ENCODE data around the gene CLDN16. TPM values are rescaled to one million over a fixed set of nuclear protein-coding genes. Genes with fewer than 3 reads are reported as not detected.

CLDN16 gene, protein sequence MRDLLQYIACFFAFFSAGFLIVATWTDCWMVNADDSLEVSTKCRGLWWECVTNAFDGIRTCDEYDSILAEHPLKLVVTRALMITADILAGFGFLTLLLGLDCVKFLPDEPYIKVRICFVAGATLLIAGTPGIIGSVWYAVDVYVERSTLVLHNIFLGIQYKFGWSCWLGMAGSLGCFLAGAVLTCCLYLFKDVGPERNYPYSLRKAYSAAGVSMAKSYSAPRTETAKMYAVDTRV
- total RNA-seq (not detected), polyA plus RNA-seq (not detected)
- long read RNA-seq, donor 1, result 0 reads
- long read RNA-seq, donor 2, result 0 reads

DNA sequence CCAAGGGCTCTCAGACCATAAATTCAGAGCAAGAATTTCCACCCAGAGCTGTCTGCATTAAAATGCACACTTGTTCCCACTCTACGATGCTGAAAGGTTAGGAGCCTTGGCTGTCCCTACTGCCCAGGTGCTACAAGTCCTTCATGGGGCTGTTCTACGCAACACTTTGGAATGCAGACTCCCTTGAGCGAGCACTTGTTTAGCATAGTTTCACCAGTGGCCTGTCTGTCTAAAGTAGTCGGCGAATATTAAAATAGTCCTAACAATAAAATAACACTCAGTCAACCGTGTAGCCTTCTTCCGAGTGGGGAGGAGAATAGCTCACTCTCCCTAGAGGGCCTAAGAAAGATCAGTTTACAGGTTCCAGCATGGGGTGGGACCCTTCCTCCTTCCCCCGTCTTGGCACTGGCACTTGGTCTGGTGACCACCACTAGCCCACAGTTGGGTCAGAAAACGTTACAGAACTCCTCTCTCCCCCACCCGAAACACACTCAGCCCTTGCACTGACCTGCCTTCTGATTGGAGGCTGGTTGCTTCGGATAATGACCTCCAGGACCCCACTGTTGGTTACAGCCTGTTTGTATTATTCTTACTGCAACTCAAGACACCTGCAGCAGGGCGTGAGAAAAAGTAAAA lies at the start of gene CLDN16:
CLDN16 (plus strand) TSS at position 586 of the 636 bp plus-strand sequence. CDS start 167 bp downstream, outside the sequence.
- intact Hi-C loops (cut with DNase I), result no loop called here
- WGBS, 3 donors, result 73 to 80% (median 75%) methylated on average over 12 of the region's 12 CpGs
- no peaks in the 10 kb centered on the region for H3K4me1 ChIP-seq
- no peaks in the 10 kb centered on the region for H3K9me3 ChIP-seq
- TF ChIP-seq, protein P1, sequence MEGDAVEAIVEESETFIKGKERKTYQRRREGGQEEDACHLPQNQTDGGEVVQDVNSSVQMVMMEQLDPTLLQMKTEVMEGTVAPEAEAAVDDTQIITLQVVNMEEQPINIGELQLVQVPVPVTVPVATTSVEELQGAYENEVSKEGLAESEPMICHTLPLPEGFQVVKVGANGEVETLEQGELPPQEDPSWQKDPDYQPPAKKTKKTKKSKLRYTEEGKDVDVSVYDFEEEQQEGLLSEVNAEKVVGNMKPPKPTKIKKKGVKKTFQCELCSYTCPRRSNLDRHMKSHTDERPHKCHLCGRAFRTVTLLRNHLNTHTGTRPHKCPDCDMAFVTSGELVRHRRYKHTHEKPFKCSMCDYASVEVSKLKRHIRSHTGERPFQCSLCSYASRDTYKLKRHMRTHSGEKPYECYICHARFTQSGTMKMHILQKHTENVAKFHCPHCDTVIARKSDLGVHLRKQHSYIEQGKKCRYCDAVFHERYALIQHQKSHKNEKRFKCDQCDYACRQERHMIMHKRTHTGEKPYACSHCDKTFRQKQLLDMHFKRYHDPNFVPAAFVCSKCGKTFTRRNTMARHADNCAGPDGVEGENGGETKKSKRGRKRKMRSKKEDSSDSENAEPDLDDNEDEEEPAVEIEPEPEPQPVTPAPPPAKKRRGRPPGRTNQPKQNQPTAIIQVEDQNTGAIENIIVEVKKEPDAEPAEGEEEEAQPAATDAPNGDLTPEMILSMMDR (IDR thresholded peaks at IDR 0.05), result no peak
- H3K27me3 ChIP-seq (ENCODE audit: insufficient read depth in 3 of 3, low read length in 2 of 3), result no peaks in the 10 kb centered on the region
- no peak within 1 kb of the TSS for H3K27ac ChIP-seq
- H3K36me3 ChIP-seq (ENCODE audit: insufficient read depth in 1 of 2, low read depth in 1 of 2), result no peaks in the 10 kb centered on the region
- ATAC-seq (no peak), DNase-seq (no peak)
- no peak within 1 kb of the TSS for H3K4me3 ChIP-seq

DNA sequence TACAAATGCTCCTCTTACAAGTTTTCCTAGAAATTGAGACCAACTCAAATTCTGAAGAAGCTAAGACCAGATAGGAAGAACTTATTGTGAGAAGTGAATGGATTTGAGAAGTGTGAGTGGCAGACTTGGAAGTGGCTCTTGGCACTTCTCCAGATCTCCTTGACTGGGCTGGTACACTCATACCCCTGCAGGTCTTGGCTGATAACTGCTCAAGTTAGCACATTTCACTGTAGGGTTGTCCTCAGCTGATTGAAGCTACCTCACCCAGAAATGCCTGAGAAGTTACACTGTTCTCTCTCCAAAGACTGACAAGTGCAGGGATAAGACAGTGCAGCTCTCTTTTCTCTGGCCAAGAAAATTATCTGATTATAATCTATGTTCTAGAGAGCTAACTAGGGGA lies 49.2 kb upstream of the CLDN16 start:
- Histone ChIP-seq H3K27ac (no peak overlapping the region), H3K36me3 (ENCODE audit: insufficient read depth in 1 of 2, low read depth in 1 of 2) (no peaks in the 10 kb centered on the region), H3K27me3 (ENCODE audit: insufficient read depth in 3 of 3, low read length in 2 of 3) (no peaks in the 10 kb centered on the region), H3K9me3 (no peaks in the 10 kb centered on the region), H3K4me1 (no peaks in the 10 kb centered on the region), H3K4me3 (no peak overlapping the region)
- TF ChIP-seq, protein P1 (IDR thresholded peaks at IDR 0.05), result no peak
- no peak for ATAC-seq
- intact Hi-C loops (cut with DNase I), result no loop called here
- no peak for DNase-seq

DNA sequence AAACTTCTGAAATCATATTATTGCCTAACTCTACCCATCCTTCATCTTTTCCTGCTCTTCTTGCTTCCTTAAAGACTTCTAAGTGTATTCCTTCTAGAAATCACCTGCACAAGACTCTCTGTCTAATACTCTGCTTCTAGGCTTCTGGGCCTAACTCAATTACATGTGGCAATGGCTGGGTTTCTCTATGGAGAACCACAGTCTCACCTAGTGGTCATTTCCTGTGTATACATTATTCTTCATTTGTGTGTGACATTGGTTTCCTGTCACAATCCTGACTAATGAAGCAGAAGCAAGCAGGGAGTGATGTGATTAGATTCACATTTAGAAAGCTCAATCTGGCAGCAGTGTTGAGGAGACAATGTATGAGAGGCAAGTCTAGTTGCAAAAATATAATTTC lies 48.8 kb upstream of the CLDN16 start:
- H3K4me1 ChIP-seq, result no peaks in the 10 kb centered on the region
- ATAC-seq, result no peak
- intact Hi-C loops (cut with DNase I), result no loop called here
- no peaks in the 10 kb centered on the region for H3K27me3 ChIP-seq (ENCODE audit: insufficient read depth in 3 of 3, low read length in 2 of 3)
- no peaks in the 10 kb centered on the region for H3K36me3 ChIP-seq (ENCODE audit: insufficient read depth in 1 of 2, low read depth in 1 of 2)
- H3K4me3 ChIP-seq, result no peak overlapping the region
- no peaks in the 10 kb centered on the region for H3K9me3 ChIP-seq
- DNase-seq, result no peak
- TF ChIP-seq, protein P1 (IDR thresholded peaks at IDR 0.05), result no peak
- H3K27ac ChIP-seq, result no peak overlapping the region

DNA sequence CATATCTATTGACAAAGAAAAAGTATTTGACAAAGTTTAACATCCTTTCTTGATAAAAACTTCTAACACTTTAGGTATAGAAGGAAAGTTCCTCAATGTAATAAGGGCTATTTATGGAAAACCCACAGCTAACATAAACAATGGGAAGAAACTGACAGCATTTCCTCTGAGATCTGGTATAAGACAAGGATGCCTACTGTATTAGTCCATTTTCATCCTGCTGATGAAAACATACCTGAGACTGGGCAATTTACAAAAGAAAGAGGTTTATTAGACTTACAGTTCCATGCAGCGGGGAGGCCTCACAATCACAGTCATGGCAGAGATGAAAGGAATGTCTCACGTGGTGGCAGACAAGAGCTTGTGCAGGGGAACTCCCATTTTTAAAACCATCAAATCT lies 47.9 kb upstream of the CLDN16 start:
- TF ChIP-seq, protein P1 (IDR thresholded peaks at IDR 0.05), result no peak
- ATAC-seq (no peak), DNase-seq (no peak)
- H3K9me3 ChIP-seq, result no peaks in the 10 kb centered on the region
- H3K4me3 ChIP-seq, result no peak overlapping the region
- no peaks in the 10 kb centered on the region for H3K4me1 ChIP-seq
- intact Hi-C loops (cut with DNase I), result no loop called here
- no peaks in the 10 kb centered on the region for H3K36me3 ChIP-seq (ENCODE audit: insufficient read depth in 1 of 2, low read depth in 1 of 2)
- no peak overlapping the region for H3K27ac ChIP-seq
- no peaks in the 10 kb centered on the region for H3K27me3 ChIP-seq (ENCODE audit: insufficient read depth in 3 of 3, low read length in 2 of 3)
- 68 to 80% (median 80%) methylated on average over 2 of the region's 2 CpGs for WGBS, 3 donors

Data from psoas muscle (tissue), 8 donors.